ENCODE results near the gene GZF1.

The GZF1 gene

GRCh38 chr20:23349338-23350195 lies 12.4 kb upstream of the GZF1 start:
- ChIA-PET CTCF (interaction anchor here (0.7 to 5.2 kb wide), 16 partner anchors 10 to 658 kb away, joined by 3 to 48 read pairs (median 6); partner anchors contain the start of gene GZF1), POLR2A (interaction anchor here (0.6 to 2.4 kb wide), 8 partner anchors 9 to 1132 kb away, joined by 3 to 25 read pairs (median 8); partner anchors contain the start of genes GZF1 and NAPB)
- TF ChIP-seq, protein P1, sequence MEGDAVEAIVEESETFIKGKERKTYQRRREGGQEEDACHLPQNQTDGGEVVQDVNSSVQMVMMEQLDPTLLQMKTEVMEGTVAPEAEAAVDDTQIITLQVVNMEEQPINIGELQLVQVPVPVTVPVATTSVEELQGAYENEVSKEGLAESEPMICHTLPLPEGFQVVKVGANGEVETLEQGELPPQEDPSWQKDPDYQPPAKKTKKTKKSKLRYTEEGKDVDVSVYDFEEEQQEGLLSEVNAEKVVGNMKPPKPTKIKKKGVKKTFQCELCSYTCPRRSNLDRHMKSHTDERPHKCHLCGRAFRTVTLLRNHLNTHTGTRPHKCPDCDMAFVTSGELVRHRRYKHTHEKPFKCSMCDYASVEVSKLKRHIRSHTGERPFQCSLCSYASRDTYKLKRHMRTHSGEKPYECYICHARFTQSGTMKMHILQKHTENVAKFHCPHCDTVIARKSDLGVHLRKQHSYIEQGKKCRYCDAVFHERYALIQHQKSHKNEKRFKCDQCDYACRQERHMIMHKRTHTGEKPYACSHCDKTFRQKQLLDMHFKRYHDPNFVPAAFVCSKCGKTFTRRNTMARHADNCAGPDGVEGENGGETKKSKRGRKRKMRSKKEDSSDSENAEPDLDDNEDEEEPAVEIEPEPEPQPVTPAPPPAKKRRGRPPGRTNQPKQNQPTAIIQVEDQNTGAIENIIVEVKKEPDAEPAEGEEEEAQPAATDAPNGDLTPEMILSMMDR (IDR thresholded peaks at IDR 0.05; ENCODE audit: control extremely low read depth, extremely low read depth, low read depth, missing control alignments), result peak; percentile 52
- peak; percentile 76 for DNase-seq (ENCODE audit: extremely low spot score)

DNA sequence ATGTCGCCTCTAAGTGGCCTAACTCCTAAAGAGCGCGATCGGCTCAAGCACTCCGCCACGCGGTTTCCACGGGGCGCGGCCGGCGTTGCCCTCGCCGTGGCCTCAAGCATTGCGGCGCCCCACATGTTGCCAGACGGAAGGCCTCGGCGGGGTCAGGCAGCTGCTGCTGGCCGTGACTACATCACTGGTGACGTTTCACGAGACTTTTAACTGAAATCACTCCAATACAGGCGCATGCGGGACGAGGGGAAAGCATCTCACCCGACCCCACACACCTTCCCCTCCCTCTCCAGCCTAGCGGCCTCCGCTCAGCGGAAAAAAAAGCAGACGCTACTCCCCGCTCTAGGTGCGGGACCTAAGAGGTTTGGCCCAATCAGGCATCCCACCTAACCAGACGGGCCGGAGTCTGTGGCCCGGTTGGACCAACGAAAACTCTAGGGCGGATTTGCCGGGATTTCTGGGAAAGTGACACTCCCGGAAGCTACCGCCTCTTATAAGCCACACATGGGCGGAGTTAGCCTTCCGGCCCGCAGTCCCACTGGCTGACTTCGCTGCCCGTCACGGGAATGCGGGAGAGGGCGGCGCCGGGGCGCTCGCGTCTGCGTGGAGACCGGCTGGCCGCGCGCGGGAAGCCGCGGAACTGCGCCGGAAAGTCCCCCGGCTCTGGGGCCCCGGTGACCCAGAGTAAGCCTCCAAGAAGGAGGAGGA lies 11.6 kb upstream of the GZF1 start, which contains the start of gene NXT1:
NXT1 (plus strand) TSS at position 596 of the 708 bp plus-strand sequence. CDS start 3,251 bp downstream, outside the sequence.
- ChIA-PET CTCF (interaction anchor here (0.7 to 5.2 kb wide), 14 partner anchors 9 to 659 kb away, joined by 3 to 48 read pairs (median 6); partner anchors contain the start of gene GZF1), POLR2A (interaction anchor here (0.6 to 2.4 kb wide), 8 partner anchors 8 to 1133 kb away, joined by 3 to 25 read pairs (median 8); partner anchors contain the start of genes GZF1 and NAPB)
- peak; percentile 92 for DNase-seq (ENCODE audit: extremely low spot score)
- TF ChIP-seq, protein P1 (IDR thresholded peaks at IDR 0.05; ENCODE audit: control extremely low read depth, extremely low read depth, low read depth, missing control alignments), result peak; percentile 15

DNA sequence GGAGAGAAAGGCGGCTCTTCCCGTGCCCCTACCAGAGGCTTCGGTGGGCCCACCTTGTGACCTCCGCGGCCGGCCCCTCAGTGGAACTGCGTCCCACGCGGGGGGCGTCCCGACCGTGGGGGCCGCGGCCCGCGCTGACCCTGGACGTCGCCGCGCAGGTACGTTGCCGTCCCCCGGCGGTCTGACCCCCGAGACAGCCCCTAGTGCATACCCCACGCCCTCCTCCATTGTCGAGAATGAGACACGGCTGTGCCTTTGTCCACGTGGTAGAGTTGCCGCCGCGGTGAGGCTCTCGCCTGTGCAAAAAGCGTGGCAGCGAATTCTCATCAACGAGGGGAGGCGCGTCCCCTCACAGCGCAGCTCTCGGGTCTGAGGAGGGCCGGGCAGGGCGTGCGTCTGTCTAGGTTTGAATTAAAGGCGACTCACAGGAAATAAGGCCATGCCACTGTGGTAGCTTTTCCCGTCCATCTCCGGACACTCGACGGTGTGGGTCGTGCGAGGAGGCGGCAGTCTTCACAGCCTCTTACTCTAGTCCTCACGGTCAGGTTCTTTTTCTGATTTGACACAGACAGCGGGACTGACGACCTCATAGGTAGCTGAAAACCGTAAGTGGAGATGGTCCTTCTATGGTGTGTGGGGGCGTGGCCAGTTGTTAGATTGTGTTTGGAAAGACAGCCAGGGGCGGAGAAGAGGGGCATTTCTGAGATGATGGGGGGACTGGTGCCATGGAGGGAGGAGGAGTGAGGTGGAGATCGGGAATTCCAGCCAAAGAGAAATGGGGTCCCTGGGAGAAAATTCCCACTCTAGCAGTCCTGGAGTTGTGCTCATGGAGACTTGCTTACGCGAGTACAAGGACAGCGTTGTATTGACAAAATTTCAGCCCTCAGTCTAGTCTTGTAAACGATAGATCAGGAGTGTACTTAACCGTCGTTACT lies 10.8 kb upstream of the GZF1 start:
- ChIA-PET CTCF (interaction anchor here (1.5 to 5.2 kb wide), 7 partner anchors 9 to 660 kb away, joined by 4 to 48 read pairs (median 9); partner anchors contain the start of gene GZF1), POLR2A (interaction anchor here (1.1 to 2.4 kb wide), 5 partner anchors 7 to 70 kb away, joined by 5 to 25 read pairs (median 10); partner anchors contain the start of genes GZF1 and NAPB)
- peak; percentile 57 for DNase-seq (ENCODE audit: extremely low spot score)
- TF ChIP-seq, protein P1 (IDR thresholded peaks at IDR 0.05; ENCODE audit: control extremely low read depth, extremely low read depth, low read depth, missing control alignments), result no peak

DNA sequence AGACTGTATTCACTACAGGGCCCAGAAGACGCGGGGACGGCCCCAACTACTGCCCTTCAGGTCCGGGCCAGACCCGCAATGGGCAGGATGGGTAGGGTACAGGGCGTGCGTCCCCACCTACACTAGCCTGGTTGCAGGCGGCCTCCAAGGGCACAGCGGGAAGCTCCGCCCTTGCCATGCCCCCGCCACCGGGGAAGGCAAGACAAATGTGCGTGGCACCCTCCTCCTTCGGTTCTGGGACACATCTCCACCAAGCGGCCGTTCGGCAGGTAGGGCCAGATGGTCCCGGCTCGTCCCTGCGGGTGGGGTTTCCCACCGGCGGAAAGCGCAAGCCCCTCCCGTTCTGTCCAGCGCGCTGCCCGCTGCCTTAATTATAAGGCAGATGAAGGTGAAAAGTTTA lies 5.8 kb upstream of the GZF1 start:
- CTCF ChIA-PET, result interaction anchor here (0.8 to 1.5 kb wide), 2 partner anchors 9 to 86 kb away, joined by 3 to 4 read pairs; no protein-coding TSS in a partner anchor
- TF ChIP-seq, protein P1 (IDR thresholded peaks at IDR 0.05; ENCODE audit: control extremely low read depth, extremely low read depth, low read depth, missing control alignments), result no peak
- POLR2A ChIA-PET, result no interaction called here
- DNase-seq (ENCODE audit: extremely low spot score), result no peak

DNA sequence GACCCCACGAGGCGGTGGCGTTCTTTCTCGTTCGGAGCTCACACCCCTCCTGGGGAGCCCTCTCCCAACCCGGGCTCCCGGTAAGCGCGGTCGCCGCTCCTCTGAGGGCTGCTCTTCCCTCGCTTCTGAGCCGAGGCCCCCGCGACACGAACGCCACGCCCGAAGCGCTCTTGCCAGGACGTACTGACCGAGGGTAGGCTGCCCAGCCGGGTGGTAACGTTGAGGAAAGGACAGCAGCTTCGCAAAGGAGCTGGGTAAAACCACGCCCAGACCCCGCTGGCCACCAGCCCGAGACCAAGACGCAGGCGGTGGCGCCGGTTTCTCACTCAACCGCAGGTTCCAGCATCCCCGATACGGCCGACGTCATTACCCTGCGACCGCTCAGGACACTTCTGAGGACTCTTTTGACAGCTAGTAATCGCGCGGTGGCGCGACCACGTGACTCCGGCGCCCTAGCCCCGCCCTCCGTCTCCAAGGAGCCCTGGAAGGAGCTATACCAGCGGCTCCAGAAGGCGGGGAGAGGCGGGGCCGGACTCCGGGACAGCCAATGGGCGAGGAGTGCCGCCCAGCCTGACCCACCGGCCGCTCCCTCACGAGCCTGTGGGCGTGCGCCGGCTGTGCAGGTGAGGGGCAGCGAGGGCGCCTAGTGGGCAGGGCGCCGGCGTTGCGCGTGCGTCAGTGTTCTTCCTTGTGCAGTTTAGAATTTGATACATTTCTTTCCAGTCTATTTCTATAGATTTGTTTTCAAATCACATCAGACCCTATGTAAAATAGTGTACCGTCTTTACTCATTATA lies 4.0 kb upstream of the GZF1 start:
- peak; percentile 94 for DNase-seq (ENCODE audit: extremely low spot score)
- POLR2A ChIA-PET, result interaction anchor here (0.7 to 2.0 kb wide), 3 partner anchors 8 to 12 kb away, joined by 3 to 25 read pairs (median 4); partner anchors contain the start of gene NXT1
- CTCF ChIA-PET, result interaction anchor here (0.8 to 4.7 kb wide), 7 partner anchors 8 to 211 kb away, joined by 3 to 32 read pairs (median 4); partner anchors contain the start of genes NAPB and NXT1
- TF ChIP-seq, protein P1 (IDR thresholded peaks at IDR 0.05; ENCODE audit: control extremely low read depth, extremely low read depth, low read depth, missing control alignments), result no peak

Measured in GM10248 (cell line).